ENCODE data around the gene KANSL1. TPM values are rescaled to one million over a fixed set of nuclear protein-coding genes. Genes with fewer than 3 reads are reported as not detected.

KANSL1 gene
- total RNA-seq, 4 donors from 2014 or later: 80.3 to 201 (median 146) TPM

DNA sequence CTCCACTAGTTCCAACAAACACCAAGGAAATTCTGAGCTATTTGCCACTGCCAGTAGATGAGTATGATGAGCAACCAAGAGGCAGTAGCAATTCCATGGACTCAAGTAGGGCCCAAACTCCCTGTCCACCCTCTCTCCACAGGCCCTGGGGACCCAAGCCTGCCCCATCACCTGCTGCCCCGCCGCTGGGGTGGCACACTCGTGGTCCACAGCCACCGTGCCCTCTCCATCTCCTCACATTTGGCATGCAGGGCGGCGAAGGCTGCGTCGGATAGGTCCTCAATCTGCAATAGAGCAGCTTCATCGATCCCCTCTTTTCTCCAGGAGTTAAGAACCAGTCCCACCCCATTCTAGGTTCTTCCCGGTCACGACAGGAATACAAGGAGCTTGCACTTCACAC is 160.3 kb downstream of the KANSL1 start:
- Histone ChIP-seq H3K36me3 (peaks cover 0 to 81% (median 33%) of the 10 kb centered on the region in 4 donors), H3K27me3 (no peaks in the 10 kb centered on the region), H3K9me3 (no peaks in the 10 kb centered on the region), H3K4me1 (no peaks in the 10 kb centered on the region), H3K27ac (no peak overlapping the region), H3K4me3 (no peak overlapping the region)
- intact Hi-C loops (cut with DNase I; ENCODE audit: low total_unique reads): no loop called here
- in situ Hi-C loops (cut with MboI; ENCODE audit: low pct_ligation_motif_present in 1 of 4, low pct_unique_long_range_greater_than_20kb in 1 of 4, low sequenced_read_pairs in 3 of 4): loop anchor here in 1 of 4 donors (25.0 kb wide), 1 partner anchor 179 kb away; no protein-coding TSS in a partner anchor
- DNase-seq: no peak
- WGBS, 2 donors (ENCODE audit: low coverage in 1 of 2): 96% methylated on average over 11 of the region's 11 CpGs; no CpG with 5 or more reads in 1 of the 2 donors
- no peak for TF ChIP-seq POLR2AphosphoS5 (IDR thresholded peaks at IDR 0.05)
- no peak for TF ChIP-seq EP300 (IDR thresholded peaks at IDR 0.05; ENCODE audit: low read depth)
- TF ChIP-seq, protein P1, sequence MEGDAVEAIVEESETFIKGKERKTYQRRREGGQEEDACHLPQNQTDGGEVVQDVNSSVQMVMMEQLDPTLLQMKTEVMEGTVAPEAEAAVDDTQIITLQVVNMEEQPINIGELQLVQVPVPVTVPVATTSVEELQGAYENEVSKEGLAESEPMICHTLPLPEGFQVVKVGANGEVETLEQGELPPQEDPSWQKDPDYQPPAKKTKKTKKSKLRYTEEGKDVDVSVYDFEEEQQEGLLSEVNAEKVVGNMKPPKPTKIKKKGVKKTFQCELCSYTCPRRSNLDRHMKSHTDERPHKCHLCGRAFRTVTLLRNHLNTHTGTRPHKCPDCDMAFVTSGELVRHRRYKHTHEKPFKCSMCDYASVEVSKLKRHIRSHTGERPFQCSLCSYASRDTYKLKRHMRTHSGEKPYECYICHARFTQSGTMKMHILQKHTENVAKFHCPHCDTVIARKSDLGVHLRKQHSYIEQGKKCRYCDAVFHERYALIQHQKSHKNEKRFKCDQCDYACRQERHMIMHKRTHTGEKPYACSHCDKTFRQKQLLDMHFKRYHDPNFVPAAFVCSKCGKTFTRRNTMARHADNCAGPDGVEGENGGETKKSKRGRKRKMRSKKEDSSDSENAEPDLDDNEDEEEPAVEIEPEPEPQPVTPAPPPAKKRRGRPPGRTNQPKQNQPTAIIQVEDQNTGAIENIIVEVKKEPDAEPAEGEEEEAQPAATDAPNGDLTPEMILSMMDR (IDR thresholded peaks at IDR 0.05): no peak

DNA sequence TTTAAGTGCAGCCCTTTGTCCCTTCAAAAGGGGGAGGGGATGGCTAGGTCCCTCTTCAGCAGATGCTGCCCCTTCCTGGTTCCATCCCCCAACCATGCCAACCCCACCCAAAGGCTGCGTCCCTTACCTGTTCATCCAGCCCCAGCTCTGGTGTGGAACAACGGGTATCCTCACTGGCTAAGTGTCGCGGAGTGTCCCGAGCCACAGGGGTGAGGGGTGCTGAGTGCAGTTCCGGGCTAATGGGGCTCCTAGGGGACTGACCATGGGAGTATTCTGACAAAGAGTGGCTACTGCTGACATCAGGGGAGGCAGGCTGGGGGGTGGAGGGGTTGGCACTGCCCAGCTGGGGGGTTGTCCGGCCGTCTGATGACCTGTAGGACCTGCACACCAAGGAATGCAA is 161.3 kb downstream of the KANSL1 start:
- no peak for TF ChIP-seq POLR2A (IDR thresholded peaks at IDR 0.05)
- TF ChIP-seq POLR2AphosphoS5 (IDR thresholded peaks at IDR 0.05): no peak
- TF ChIP-seq EP300 (IDR thresholded peaks at IDR 0.05; ENCODE audit: low read depth): no peak
- TF ChIP-seq, protein P1 (IDR thresholded peaks at IDR 0.05): no peak
- H3K36me3 ChIP-seq: peaks cover 0 to 71% (median 29%) of the 10 kb centered on the region in 4 donors
- H3K27me3 ChIP-seq: no peaks in the 10 kb centered on the region
- WGBS, 2 donors (ENCODE audit: low coverage in 1 of 2): 79 to 99% methylated on average over 3 to 8 of the region's 8 CpGs
- no peak for DNase-seq
- no peak overlapping the region for H3K4me3 ChIP-seq
- H3K27ac ChIP-seq: no peak overlapping the region
- intact Hi-C loops (cut with DNase I; ENCODE audit: low total_unique reads): no loop called here
- H3K9me3 ChIP-seq: no peaks in the 10 kb centered on the region
- no peaks in the 10 kb centered on the region for H3K4me1 ChIP-seq
- in situ Hi-C loops (cut with MboI; ENCODE audit: low pct_ligation_motif_present in 1 of 4, low pct_unique_long_range_greater_than_20kb in 1 of 4, low sequenced_read_pairs in 3 of 4): loop anchor here in 1 of 4 donors (25.0 kb wide), 1 partner anchor 180 kb away; no protein-coding TSS in a partner anchor

DNA sequence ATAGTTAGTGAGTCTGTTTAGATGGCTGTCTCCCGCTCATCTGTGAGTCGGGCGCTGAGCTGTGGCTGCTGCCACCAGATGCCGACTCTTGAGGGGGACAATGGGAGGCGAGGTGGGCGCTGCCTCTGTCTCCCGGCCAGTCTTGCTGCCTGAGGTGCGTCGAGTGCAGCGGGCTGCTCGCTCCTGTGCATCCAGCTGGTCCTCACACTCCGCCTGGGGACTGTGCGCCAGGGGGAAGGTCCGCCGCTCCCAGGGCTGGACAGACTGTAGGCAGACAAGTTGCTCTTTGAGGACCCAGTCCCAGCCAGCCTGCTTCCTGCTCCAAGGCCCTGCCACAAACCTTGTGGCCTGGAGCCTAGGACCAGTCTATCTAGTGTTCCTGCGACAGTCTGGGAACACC is 161.8 kb downstream of the KANSL1 start:
- Histone ChIP-seq H3K27ac (no peak overlapping the region), H3K36me3 (peaks cover 0 to 66% (median 27%) of the 10 kb centered on the region in 4 donors), H3K4me1 (no peaks in the 10 kb centered on the region), H3K9me3 (no peaks in the 10 kb centered on the region), H3K27me3 (no peaks in the 10 kb centered on the region), H3K4me3 (no peak overlapping the region)
- in situ Hi-C loops (cut with MboI; ENCODE audit: low pct_ligation_motif_present in 1 of 4, low pct_unique_long_range_greater_than_20kb in 1 of 4, low sequenced_read_pairs in 3 of 4) (loop anchor here in 1 of 4 donors (25.0 kb wide), 1 partner anchor 181 kb away; no protein-coding TSS in a partner anchor), intact Hi-C loops (cut with DNase I; ENCODE audit: low total_unique reads) (no loop called here)
- no peak for DNase-seq
- WGBS, 2 donors (ENCODE audit: low coverage in 1 of 2): 90 to 100% methylated on average over 3 to 16 of the region's 16 CpGs
- TF ChIP-seq POLR2A (IDR thresholded peaks at IDR 0.05): no peak
- TF ChIP-seq, protein P1 (IDR thresholded peaks at IDR 0.05): no peak
- TF ChIP-seq POLR2AphosphoS5 (IDR thresholded peaks at IDR 0.05): no peak
- no peak for TF ChIP-seq EP300 (IDR thresholded peaks at IDR 0.05; ENCODE audit: low read depth)

DNA sequence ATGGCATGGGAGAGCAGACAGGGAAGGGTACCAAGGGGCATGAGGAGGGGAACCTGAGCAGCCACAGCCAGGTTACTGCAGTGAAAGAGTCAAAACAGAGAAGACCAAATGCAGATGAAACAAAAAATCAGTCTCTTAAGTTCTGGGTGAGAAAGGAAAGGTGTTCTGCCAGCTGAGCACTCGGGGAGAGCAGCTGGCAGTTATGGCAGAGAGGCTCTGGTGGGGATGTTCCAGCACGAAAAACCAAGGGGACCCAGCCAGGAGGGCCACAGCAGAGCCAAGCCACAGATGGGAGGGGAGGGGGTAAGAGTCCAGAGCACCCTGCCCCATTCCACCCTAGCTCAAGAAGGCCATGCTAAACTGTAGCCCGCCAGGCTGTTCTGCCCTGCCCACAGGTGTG is 162.5 kb downstream of the KANSL1 start:
- WGBS, 2 donors (ENCODE audit: low coverage in 1 of 2): 80 to 81% methylated on average over 1 to 3 of the region's 3 CpGs
- Histone ChIP-seq H3K4me1 (no peaks in the 10 kb centered on the region), H3K36me3 (peaks cover 0 to 59% (median 24%) of the 10 kb centered on the region in 4 donors), H3K27ac (no peak overlapping the region), H3K27me3 (no peaks in the 10 kb centered on the region), H3K4me3 (no peak overlapping the region), H3K9me3 (no peaks in the 10 kb centered on the region)
- TF ChIP-seq, protein P1 (IDR thresholded peaks at IDR 0.05): no peak
- TF ChIP-seq EP300 (IDR thresholded peaks at IDR 0.05; ENCODE audit: low read depth) (no peak), POLR2A (IDR thresholded peaks at IDR 0.05) (no peak), POLR2AphosphoS5 (IDR thresholded peaks at IDR 0.05) (no peak)
- no peak for DNase-seq
- in situ Hi-C loops (cut with MboI; ENCODE audit: low pct_ligation_motif_present in 1 of 4, low pct_unique_long_range_greater_than_20kb in 1 of 4, low sequenced_read_pairs in 3 of 4) (loop anchor here in 1 of 4 donors (25.0 kb wide), 1 partner anchor 182 kb away; no protein-coding TSS in a partner anchor), intact Hi-C loops (cut with DNase I; ENCODE audit: low total_unique reads) (no loop called here)

All from transverse colon (tissue), 4 donors.